ENCODE measurements around the gene FOXP1.

Gene FOXP1

DNA sequence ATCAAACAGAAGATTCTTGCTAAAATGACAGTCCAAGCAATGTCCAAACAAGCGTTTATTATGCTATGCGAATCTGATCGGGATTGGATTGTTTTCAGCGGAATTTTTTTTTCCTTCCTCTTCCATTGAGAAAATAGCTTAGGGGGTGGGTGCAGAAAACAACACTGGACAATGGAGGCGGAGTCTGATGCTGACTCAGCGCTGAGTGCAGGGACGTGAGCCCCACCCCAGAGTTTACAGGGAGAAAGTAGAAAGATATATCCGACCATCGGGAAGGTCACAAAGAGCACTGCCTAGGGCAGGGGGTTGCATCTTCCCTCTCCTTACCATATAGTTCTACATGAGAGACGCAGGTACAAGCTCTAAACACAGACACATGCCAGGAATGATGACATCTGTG, 117.0 kb downstream of the FOXP1 start:
- no peak overlapping the region for H2AFZ ChIP-seq (ENCODE audit: low read depth, low read length)
- no peaks in the 10 kb centered on the region for H3K79me2 ChIP-seq (ENCODE audit: low read length)
- H3K27me3 ChIP-seq (ENCODE audit: low read depth, low read length): peaks cover 34% of the 10 kb centered on the region
- no peak overlapping the region for H3K27ac ChIP-seq (ENCODE audit: low read length)
- H3K9me3 ChIP-seq (ENCODE audit: insufficient read depth, low read length): no peaks in the 10 kb centered on the region
- no peak for TF ChIP-seq CTCF (IDR thresholded peaks at IDR 0.05; ENCODE audit: low read depth, low read length)
- no peak for TF ChIP-seq EZH2phosphoT487 (IDR thresholded peaks at IDR 0.05; ENCODE audit: low read depth)
- H3K9ac ChIP-seq (ENCODE audit: low read length): no peak overlapping the region
- no peak overlapping the region for H3K4me2 ChIP-seq (ENCODE audit: low read length)
- no peaks in the 10 kb centered on the region for H4K20me1 ChIP-seq (ENCODE audit: insufficient read depth, low read length)
- H3K4me3 ChIP-seq (ENCODE audit: low read length): no peak overlapping the region
- peaks cover 7% of the 10 kb centered on the region; the same call in 1 of the 2 replicates for H3K4me1 ChIP-seq (ENCODE audit: low read length)
- H3K36me3 ChIP-seq (replicated peaks; ENCODE audit: low read depth, low read length): no peaks in the 10 kb centered on the region

DNA sequence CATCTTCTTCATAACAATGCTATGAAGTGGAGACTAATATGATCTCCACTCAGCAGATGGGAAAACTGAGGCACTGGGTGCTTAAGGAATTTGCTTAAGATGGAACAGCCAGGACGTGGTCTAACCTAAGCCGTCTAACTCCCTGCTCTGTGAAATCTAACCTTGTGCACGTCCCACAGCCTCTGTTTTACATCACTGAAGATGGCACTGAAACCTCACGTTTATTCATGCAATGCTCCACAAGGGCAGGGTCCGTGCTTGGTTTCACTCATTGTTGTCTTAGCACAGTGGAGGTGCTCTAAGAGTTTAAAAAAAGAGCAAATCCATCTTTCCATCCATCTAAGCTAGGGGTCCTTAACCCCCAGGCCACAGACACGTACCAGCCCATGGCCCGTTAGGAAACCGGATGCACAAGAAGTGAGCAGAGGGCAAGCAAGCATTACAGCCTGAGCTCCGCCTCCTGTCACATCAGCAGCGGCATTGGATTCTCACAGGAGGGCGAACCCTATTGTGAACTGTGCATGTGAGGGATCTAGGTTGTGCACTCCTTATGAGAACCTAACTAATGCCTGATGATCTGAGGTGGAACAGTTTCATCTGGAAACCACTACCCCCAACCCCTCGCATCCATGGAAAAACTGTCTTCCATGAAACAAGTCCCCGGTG, 118.0 kb downstream of the FOXP1 start:
- H3K79me2 ChIP-seq (ENCODE audit: low read length): no peaks in the 10 kb centered on the region
- no peak overlapping the region for H3K27ac ChIP-seq (ENCODE audit: low read length)

GRCh38 chr3:71464613-71465012, 118.9 kb downstream of the FOXP1 start:
- Histone ChIP-seq H3K9me3 (ENCODE audit: insufficient read depth, low read length) (no peaks in the 10 kb centered on the region), H3K9ac (ENCODE audit: low read length) (no peak overlapping the region), H3K27ac (ENCODE audit: low read length) (no peak overlapping the region), H3K27me3 (ENCODE audit: low read depth, low read length) (peaks cover 33% of the 10 kb centered on the region), H3K36me3 (replicated peaks; ENCODE audit: low read depth, low read length) (no peaks in the 10 kb centered on the region), H3K4me3 (ENCODE audit: low read length) (no peak overlapping the region), H3K4me1 (ENCODE audit: low read length) (peaks cover 7% of the 10 kb centered on the region; the same call in 1 of the 2 replicates), H3K79me2 (ENCODE audit: low read length) (no peaks in the 10 kb centered on the region), H4K20me1 (ENCODE audit: insufficient read depth, low read length) (no peaks in the 10 kb centered on the region), H3K4me2 (ENCODE audit: low read length) (no peak overlapping the region), H2AFZ (ENCODE audit: low read depth, low read length) (no peak overlapping the region)
- no peak for TF ChIP-seq EZH2phosphoT487 (IDR thresholded peaks at IDR 0.05; ENCODE audit: low read depth)
- no peak for TF ChIP-seq CTCF (IDR thresholded peaks at IDR 0.05; ENCODE audit: low read depth, low read length)

More for the DNA sequence above, 118.0 kb downstream of the FOXP1 start:
- no peaks in the 10 kb centered on the region for H3K9me3 ChIP-seq (ENCODE audit: insufficient read depth, low read length)
- H3K4me3 ChIP-seq (ENCODE audit: low read length): peak overlapping the region; percentile 31
- H3K4me2 ChIP-seq (ENCODE audit: low read length): peak overlapping the region; percentile 40
- 0 out of 2 replicates have a peak overlapping the region, but pooled peaks have one; percentile 54 for H2AFZ ChIP-seq (ENCODE audit: low read depth, low read length)
- no peaks in the 10 kb centered on the region for H3K36me3 ChIP-seq (replicated peaks; ENCODE audit: low read depth, low read length)
- H4K20me1 ChIP-seq (ENCODE audit: insufficient read depth, low read length): no peaks in the 10 kb centered on the region
- H3K27me3 ChIP-seq (ENCODE audit: low read depth, low read length): peaks cover 34% of the 10 kb centered on the region
- H3K4me1 ChIP-seq (ENCODE audit: low read length): peaks cover 7% of the 10 kb centered on the region; the same call in 1 of the 2 replicates
- H3K9ac ChIP-seq (ENCODE audit: low read length): no peak overlapping the region
- TF ChIP-seq EZH2phosphoT487 (IDR thresholded peaks at IDR 0.05; ENCODE audit: low read depth) (no peak), CTCF (IDR thresholded peaks at IDR 0.05; ENCODE audit: low read depth, low read length) (no peak)

GRCh38 chr3:71463617-71464016, 119.9 kb downstream of the FOXP1 start:
- H3K27ac ChIP-seq (ENCODE audit: low read length): no peak overlapping the region
- H3K36me3 ChIP-seq (replicated peaks; ENCODE audit: low read depth, low read length): no peaks in the 10 kb centered on the region
- H3K4me2 ChIP-seq (ENCODE audit: low read length): no peak overlapping the region
- no peak overlapping the region for H2AFZ ChIP-seq (ENCODE audit: low read depth, low read length)
- peaks cover 31% of the 10 kb centered on the region for H3K27me3 ChIP-seq (ENCODE audit: low read depth, low read length)
- TF ChIP-seq EZH2phosphoT487 (IDR thresholded peaks at IDR 0.05; ENCODE audit: low read depth) (no peak), CTCF (IDR thresholded peaks at IDR 0.05; ENCODE audit: low read depth, low read length) (no peak)
- H3K9me3 ChIP-seq (ENCODE audit: insufficient read depth, low read length): no peaks in the 10 kb centered on the region
- peaks cover 7% of the 10 kb centered on the region; the same call in 1 of the 2 replicates for H3K4me1 ChIP-seq (ENCODE audit: low read length)
- no peaks in the 10 kb centered on the region for H4K20me1 ChIP-seq (ENCODE audit: insufficient read depth, low read length)
- H3K79me2 ChIP-seq (ENCODE audit: low read length): no peaks in the 10 kb centered on the region
- H3K9ac ChIP-seq (ENCODE audit: low read length): no peak overlapping the region
- H3K4me3 ChIP-seq (ENCODE audit: low read length): no peak overlapping the region

Measured in OCI-LY3 (cell line).